Lower leg skin (tissue), 3 donors: ENCODE measurements around the gene EED.

Experiments used
- CTCF ChIP-seq, 3 donors: fragments of 450-650 bp; IDR thresholded peaks; one replicate each; pipeline ENCODE4 v1.5.1; 2016; ENCODE audit warnings: antibody characterized with exemption in 3 of 3, mild to moderate bottlenecking in 3 of 3, moderate library complexity in 2 of 3
- POLR2A ChIP-seq, 2 donors: fragments of 450-650 bp; IDR thresholded peaks; one replicate each; pipeline ENCODE4 v1.6.1; 2016 to 2017; ENCODE audit warnings: antibody characterized with exemption in 2 of 2, mild to moderate bottlenecking in 1 of 2, moderate library complexity in 1 of 2

- TF ChIP-seq CTCF (IDR thresholded peaks at IDR 0.05) (no peak), POLR2A (IDR thresholded peaks at IDR 0.05) (no peak)
Observed at GRCh38 chr11:86313793-86314192, 69.2 kb downstream of the EED start.
